GM12878 (cell line): ENCODE measurements around the gene SRA1. TPM values are rescaled to one million over a fixed set of nuclear protein-coding genes. Genes with fewer than 3 reads are reported as not detected.

Source experiments
- ATAC-seq: fragments of 200-7000 bp; cut with Tn5 transposase; 3 replicates; pipeline ENCODE4 v1.9.1; 2020; ENCODE audit warnings: mild to moderate bottlenecking, moderate library complexity
- BruUV-seq: library from RNA; stranded (reverse); fragments of 400-500 nt; replicated peaks from 2 replicates; lab custom pipeline; 2021; lab: Mats Ljungman, UMichigan
- CTCF ChIA-PET: fragments of 300-600 bp; sonication (Branson Sonifier 250); formaldehyde crosslinking; extraction: SDS; loops from one replicate; lab custom pipeline; 2021; ENCODE audit warnings: inconsistent platforms; lab: Yijun Ruan, JAX
- POLR2A ChIA-PET: fragments of 350-600 bp; formaldehyde crosslinking; extraction: SDS; loops from one replicate; lab custom pipeline; 2021; ENCODE audit warnings: inconsistent platforms; lab: Charles Lee
- RAD21 ChIA-PET: fragments of 300-600 bp; sonication (Branson Sonifier 250); formaldehyde crosslinking; loops from one replicate; lab custom pipeline; 2023; ENCODE audit warnings: antibody characterized with exemption; ENCODE audit not compliant: unreplicated experiment; lab: Charles Lee
- SMC1A ChIA-PET: fragments of 300-600 bp; sonication (Branson Sonifier 250); formaldehyde crosslinking; loops from one replicate; lab custom pipeline; 2023; ENCODE audit not compliant: unreplicated experiment, uncharacterized antibody; lab: Charles Lee
- DNase-seq: peaks from one replicate; pipeline ENCODE4 v3.0.0-alpha.2; 2011; ENCODE audit warnings: low read depth, low spot score
- FAIRE-seq: peaks from 3 replicates; lab custom pipeline; 2011; peaks lifted over from hg19 to GRCh38; lab: Jason Lieb, UNC
- H2AFZ ChIP-seq: 2 replicates; pipeline ENCODE4 v1.6.0; 2011; ENCODE audit warnings: low read depth, low read length, control low read depth; ENCODE audit not compliant: control insufficient read depth
- H3K27ac ChIP-seq: 2 replicates; pipeline ENCODE4 v1.5.1; 2011; ENCODE audit warnings: control low read depth; ENCODE audit not compliant: control insufficient read depth, insufficient read depth
- H3K27me3 ChIP-seq, 2 experiments: replicated peaks in 1 of 2; 2 replicates each; pipeline versions ENCODE4 v1.6.0 to v1.6.1; 2011; ENCODE audit warnings: low read length in 1 of 2; ENCODE audit not compliant: control insufficient read depth in 2 of 2, insufficient read depth in 2 of 2
- H3K36me3 ChIP-seq, 2 experiments: 2 replicates each; pipeline ENCODE4 v1.5.1; 2011; ENCODE audit warnings: low read length in 1 of 2; ENCODE audit not compliant: control insufficient read depth in 2 of 2, insufficient read depth in 2 of 2
- H3K4me1 ChIP-seq: 2 replicates; pipeline ENCODE4 v1.6.1; 2011; ENCODE audit warnings: mild to moderate bottlenecking, low read length, moderate library complexity, mixed read lengths; ENCODE audit not compliant: control insufficient read depth, insufficient read depth
- H3K4me2 ChIP-seq: 2 replicates; pipeline ENCODE4 v1.6.0; 2011; ENCODE audit warnings: control low read depth; ENCODE audit not compliant: control insufficient read depth, insufficient read depth
- H3K4me3 ChIP-seq: fragments of 200-600 bp; sonication (generic); 2 replicates; pipeline ENCODE4 v1.5.1; 2016
- H3K79me2 ChIP-seq: 2 replicates; pipeline ENCODE4 v1.6.0; 2011; ENCODE audit warnings: low read length; ENCODE audit not compliant: control insufficient read depth, insufficient read depth
- H3K9ac ChIP-seq: 2 replicates; pipeline ENCODE4 v1.8.0; 2011; ENCODE audit warnings: low read length, control low read depth, mixed read lengths; ENCODE audit not compliant: control insufficient read depth, insufficient read depth
- H3K9me3 ChIP-seq: replicated peaks from 3 replicates; pipeline ENCODE4 v1.5.1; 2011; ENCODE audit warnings: mild to moderate bottlenecking, low read length; ENCODE audit not compliant: control insufficient read depth, insufficient read depth
- H4K20me1 ChIP-seq: 2 replicates; pipeline ENCODE4 v1.6.0; 2011; ENCODE audit not compliant: control insufficient read depth, insufficient read depth
- CBX3 ChIP-seq: fragments of 200-600 bp; sonication (generic); IDR thresholded peaks from 2 replicates; pipeline ENCODE4 v1.6.1; 2016; ENCODE audit warnings: low read depth, borderline replicate concordance
- ESRRA ChIP-seq: IDR thresholded peaks from 2 replicates; pipeline ENCODE4 v1.6.1; 2012; ENCODE audit warnings: mild to moderate bottlenecking, low read length, improper control_type of control experiment
- FOXM1 ChIP-seq: IDR thresholded peaks from 2 replicates; pipeline ENCODE4 v1.6.1; 2012; ENCODE audit warnings: low read depth, mild to moderate bottlenecking, inconsistent platforms, low read length, moderate library complexity
- NFIC ChIP-seq: IDR thresholded peaks from 2 replicates; pipeline ENCODE4 v1.6.1; 2012; ENCODE audit warnings: low read depth, mild to moderate bottlenecking, inconsistent platforms, low read length, moderate library complexity
- POLR2AphosphoS2 ChIP-seq: IDR thresholded peaks from 2 replicates; pipeline ENCODE4 v1.6.1; 2011; ENCODE audit warnings: low read depth, mild to moderate bottlenecking, low read length, improper control_type of control experiment, moderate library complexity
- POLR2AphosphoS5 ChIP-seq: IDR thresholded peaks from 2 replicates; pipeline ENCODE4 v1.6.1; 2011; ENCODE audit warnings: mild to moderate bottlenecking, low read length, inconsistent platforms
- RAD21 ChIP-seq: IDR thresholded peaks from 2 replicates; pipeline ENCODE4 v1.6.1; 2011; ENCODE audit warnings: mild to moderate bottlenecking, low read depth, low read length, moderate library complexity; ENCODE audit not compliant: insufficient read depth
- SIX5 ChIP-seq: IDR thresholded peaks from 2 replicates; pipeline ENCODE4 v1.6.1; 2011; ENCODE audit warnings: mild to moderate bottlenecking, low read depth, low read length, moderate library complexity; ENCODE audit not compliant: severe bottlenecking
- TCF3 ChIP-seq: IDR thresholded peaks from 2 replicates; pipeline ENCODE4 v1.6.1; 2012; ENCODE audit warnings: low read depth, mild to moderate bottlenecking, low read length, borderline replicate concordance; ENCODE audit not compliant: insufficient read depth
- ZBED1 ChIP-seq: IDR thresholded peaks from 2 replicates; pipeline ENCODE4 v1.6.1; 2016; ENCODE audit warnings: borderline replicate concordance
- ZNF687 ChIP-seq: fragments of 450-650 bp; IDR thresholded peaks from 2 replicates; pipeline ENCODE4 v1.6.1; 2017; ENCODE audit warnings: mild to moderate bottlenecking, moderate library complexity
- WGBS: methylation state at CpG from one replicate; pipeline ENCODE4 v1.1.6; 2016; ENCODE audit warnings: low lambda C conversion rate; ENCODE audit not compliant: insufficient replicate concordance, insufficient coverage; ENCODE audit errors: missing lambda C conversion rate; 5-methylcytosine and 5-hydroxymethylcytosine counted together
- in situ Hi-C: fragments of 300-500 bp; cut with MboI; formaldehyde crosslinking; loops from 9 replicates; pipeline ENCODE4 v1.14.3; 2018; ENCODE audit warnings: mixed read lengths
- intact Hi-C: fragments of 100-400 bp; cut with micrococcal nuclease; formaldehyde crosslinking; loops from one replicate; pipeline ENCODE4 v1.14.2; 2022; ENCODE audit not compliant: unreplicated experiment
- polyA plus RNA-seq, 11 experiments: library from polyadenylated mRNA; depleted of rRNA in 4 of 11; unstranded in 6 of 11; stranded (reverse) in 5 of 11; fragments of >200 nt; fragmentation: Nextera tagmentation in 4 of 11; fragmentation: Illumina TruSeq in 1 of 11; extraction: Ambion mirVana in 4 of 11; extraction: Trizol in 1 of 11; gene quantifications; 1 replicate in 1 of 11; 2 replicates in 10 of 11; pipeline versions ENCODE4 v1.2.1 to v1.2.3, GENCODE V29; 2011 to 2016; ENCODE audit warnings: inconsistent platforms in 2 of 11, missing spikeins in 2 of 11, low read depth in 1 of 11
- total RNA-seq, 4 experiments: library from RNA; depleted of rRNA in 3 of 4; stranded (reverse); fragments of >200 nt in 3 of 4; fragmentation: Illumina TruSeq in 1 of 4; extraction: Trizol in 1 of 4; gene quantifications; 2 replicates each; pipeline versions ENCODE4 v1.2.1 to v1.2.3, GENCODE V29; 2013 to 2021

The SRA1 gene
- total and polyA plus RNA-seq, 10 of the 15 experiments (the other 5 are each of a cell fraction or from before 2014, with no cell fraction given) = 35.3 to 127 (median 56.1) TPM

GRCh38 chr5:140548791-140549190 lies 8.5 kb downstream of the SRA1 start:
- no peak overlapping the region for H3K27ac ChIP-seq
- H3K4me3 ChIP-seq = no peak overlapping the region
- POLR2A ChIA-PET = interaction anchor here (0.7 to 3.0 kb wide), 7 partner anchors 8 to 148 kb away, joined by 3 to 23 read pairs (median 6); partner anchors contain the start of genes ANKHD1, APBB3 and SRA1
- ATAC-seq (no peak), FAIRE-seq (no peak), DNase-seq (no peak)
- TF ChIP-seq RAD21 (no peak), POLR2AphosphoS2 (0 out of 2 replicates have a peak, but pooled peaks have one; percentile 53)
- H4K20me1 ChIP-seq = no peaks in the 10 kb centered on the region
- SMC1A ChIA-PET = interaction anchor here (0.8 to 2.3 kb wide), 7 partner anchors 10 to 171 kb away, joined by 3 to 9 read pairs (median 6); no protein-coding TSS in a partner anchor
- RAD21 ChIA-PET = no interaction called here
- no TSS peak for BruUV-seq
- in situ Hi-C loops (no loop called here), intact Hi-C loops (no loop called here)
- 98% methylated on average over 7 of the region's 7 CpGs for WGBS
- peaks cover 23% of the 10 kb centered on the region for H3K4me1 ChIP-seq
- no peaks in the 10 kb centered on the region for H3K27me3 ChIP-seq
- H2AFZ ChIP-seq = no peak overlapping the region
- H3K36me3 ChIP-seq = peaks cover 18 to 32% of the 10 kb centered on the region in 2 experiments
- H3K9ac ChIP-seq = no peak overlapping the region; the same call in 1 of the 2 replicates
- CTCF ChIA-PET = interaction anchor here (1.0 to 2.4 kb wide), 6 partner anchors 9 to 152 kb away, joined by 3 to 9 read pairs (median 7); partner anchors contain the start of genes SRA1, TMCO6 and ZMAT2
- no peaks in the 10 kb centered on the region for H3K9me3 ChIP-seq
- H3K79me2 ChIP-seq = peaks cover 13% of the 10 kb centered on the region
- no peak overlapping the region for H3K4me2 ChIP-seq

GRCh38 chr5:140548300-140548688 lies 9.0 kb downstream of the SRA1 start:
- Histone ChIP-seq H3K9ac (peak overlapping the region; percentile 66), H4K20me1 (no peaks in the 10 kb centered on the region), H3K36me3 (peaks cover 18 to 32% of the 10 kb centered on the region in 2 experiments), H3K4me3 (peak overlapping the region; percentile 66; the same call in 1 of the 2 replicates), H3K4me2 (peak overlapping the region; percentile 100), H3K27ac (peak overlapping the region; percentile 77), H3K79me2 (peaks cover 8% of the 10 kb centered on the region), H3K4me1 (peaks cover 19% of the 10 kb centered on the region), H3K27me3 (no peaks in the 10 kb centered on the region), H3K9me3 (no peaks in the 10 kb centered on the region), H2AFZ (no peak overlapping the region; the same call in 1 of the 2 replicates)
- peak; percentile 12 for ATAC-seq
- ChIA-PET POLR2A (interaction anchor here (0.7 to 3.0 kb wide), 8 partner anchors 9 to 147 kb away, joined by 3 to 23 read pairs (median 6); partner anchors contain the start of genes ANKHD1, APBB3 and SRA1), RAD21 (interaction anchor here (1.1 to 2.1 kb wide), 4 partner anchors 10 to 146 kb away, joined by 3 to 7 read pairs (median 4); no protein-coding TSS in a partner anchor), SMC1A (interaction anchor here (0.8 to 2.3 kb wide), 10 partner anchors 10 to 171 kb away, joined by 3 to 9 read pairs (median 4); partner anchors contain the start of genes HARS1 and HARS2), CTCF (interaction anchor here (0.6 to 2.4 kb wide), 10 partner anchors 9 to 227 kb away, joined by 3 to 9 read pairs (median 7); partner anchors contain the start of genes SRA1, TMCO6 and ZMAT2)
- intact Hi-C loops (no loop called here), in situ Hi-C loops (no loop called here)
- FAIRE-seq = no peak
- BruUV-seq = no TSS peak
- WGBS = 13% methylated on average over 5 of the region's 5 CpGs
- DNase-seq = no peak
- TF ChIP-seq POLR2AphosphoS5 (peak; percentile 16; the same call in 1 of the 2 replicates), NFIC (no peak), ZNF687 (no peak), ZBED1 (0 out of 2 replicates have a peak, but pooled peaks have one; percentile 36), SIX5 (no peak), TCF3 (no peak), ESRRA (no peak), CBX3 (no peak), POLR2AphosphoS2 (no peak), FOXM1 (0 out of 2 replicates have a peak, but pooled peaks have one; percentile 28)
